Transverse colon (tissue), 4 donors: ENCODE measurements around the gene ATRAID. TPM values are rescaled to one million over a fixed set of nuclear protein-coding genes. Genes with fewer than 3 reads are reported as not detected.
"Not testable (repeated sequence)": the region's sequence is repeated elsewhere in the genome, so short reads cannot be mapped to it uniquely, and the experiment has no call there.

Source experiments
- DNase-seq: peaks from one replicate; pipeline ENCODE4 v3.0.0-alpha.2; 2019
- H3K27ac ChIP-seq, 4 donors: fragments of 200-600 bp; sonication (generic); 2 replicates each; pipeline ENCODE4 v1.5.1; 2016 to 2018; ENCODE audit warnings: inconsistent platforms in 4 of 4
- H3K27me3 ChIP-seq: fragments of 200-600 bp; sonication (generic); 2 replicates; pipeline ENCODE4 v1.5.1; 2017; ENCODE audit warnings: inconsistent platforms
- H3K36me3 ChIP-seq, 4 donors: fragments of 200-600 bp; sonication (generic); 2 replicates each; pipeline ENCODE4 v1.5.1; 2017 to 2019; ENCODE audit warnings: inconsistent platforms in 4 of 4
- H3K4me1 ChIP-seq, 4 donors: fragments of 200-600 bp; sonication (generic); 2 replicates each; pipeline ENCODE4 v1.5.1; 2017 to 2020; ENCODE audit warnings: inconsistent platforms in 4 of 4
- H3K4me3 ChIP-seq, 4 donors: fragments of 200-600 bp; sonication (generic); 1 replicate in 1 of 4; 2 replicates in 3 of 4; pipeline versions ENCODE4 v1.5.1 to v1.6.1; 2017 to 2019; ENCODE audit warnings: inconsistent platforms in 4 of 4
- H3K9me3 ChIP-seq, 2 donors: fragments of 200-600 bp; sonication (generic); 2 replicates each; pipeline ENCODE4 v1.5.1; 2017 to 2019; ENCODE audit warnings: inconsistent platforms in 2 of 2
- EP300 ChIP-seq: sonication (generic); formaldehyde crosslinking; IDR thresholded peaks from one replicate; pipeline ENCODE4 v1.6.1; 2017; ENCODE audit warnings: antibody characterized with exemption, low read depth
- POLR2A ChIP-seq: fragments of 450-650 bp; IDR thresholded peaks from one replicate; pipeline ENCODE4 v1.6.1; 2016; ENCODE audit warnings: antibody characterized with exemption, mild to moderate bottlenecking, moderate library complexity
- POLR2AphosphoS5 ChIP-seq, 3 donors: sonication (generic); formaldehyde crosslinking; IDR thresholded peaks; one replicate each; pipeline ENCODE4 v1.6.1; 2016; ENCODE audit warnings: antibody characterized with exemption in 3 of 3
- WGBS, 2 donors: methylation state at CpG; one replicate each; pipeline ENCODE4 v1.1.5; 2018; ENCODE audit warnings: low coverage in 1 of 2; 5-methylcytosine and 5-hydroxymethylcytosine counted together
- in situ Hi-C, 4 donors: fragments of 200-750 bp; cut with MboI; loops; one replicate each; pipeline versions ENCODE4 v1.15.0 to v1.15.1; 2017; ENCODE audit warnings: low sequenced_read_pairs in 3 of 4, low pct_ligation_motif_present in 1 of 4, low pct_unique_long_range_greater_than_20kb in 1 of 4
- intact Hi-C: fragments of 100-400 bp; cut with DNase I; formaldehyde crosslinking; loops from one replicate; pipeline ENCODE4 v1.15.1; 2023; ENCODE audit warnings: low total_unique reads
- total RNA-seq, 4 donors: library from RNA; depleted of rRNA; stranded (reverse); fragments of >200 nt; gene quantifications; one replicate each; pipeline ENCODE4 v1.1.0, GENCODE V29; 2016
- TF ChIP-seq, protein P1 (sequence below), 5 experiments: fragments of 200-600 bp in 3 of 5; fragments of 450-650 bp in 2 of 5; sonication (generic) in 3 of 5; IDR thresholded peaks; 1 replicate in 2 of 5; 2 replicates in 3 of 5; pipeline ENCODE4 v1.5.1; 2016 to 2017; ENCODE audit warnings: antibody characterized with exemption in 5 of 5, inconsistent platforms in 3 of 5, mild to moderate bottlenecking in 2 of 5, moderate library complexity in 1 of 5

Gene ATRAID
- total RNA-seq, 4 donors from 2014 or later: 64.7 to 179 (median 121) TPM

DNA sequence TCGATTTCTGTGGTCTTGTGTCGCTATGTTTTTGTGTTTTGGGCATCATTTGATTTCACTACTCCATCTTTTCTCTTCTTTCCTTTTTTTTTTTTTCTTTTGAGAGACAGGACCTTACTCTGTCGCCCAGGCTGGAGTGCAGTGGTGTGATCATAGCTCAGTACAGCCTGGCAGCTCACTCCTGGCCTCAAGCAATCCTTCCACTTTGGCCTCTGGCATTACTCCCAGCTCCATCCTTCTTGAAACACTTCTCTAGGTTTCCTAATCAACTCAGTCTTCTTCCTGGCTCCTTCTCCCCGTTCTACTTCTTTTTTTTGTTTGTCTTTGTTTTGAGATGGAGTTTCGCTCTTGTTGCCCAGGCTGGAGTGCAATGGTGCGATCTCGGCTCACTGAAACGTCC is 36.5 kb upstream of the ATRAID start:
- intact Hi-C loops (no loop called here), in situ Hi-C loops (no loop called here)
- WGBS, 2 donors: 67 to 69% methylated on average over 7 to 8 of the region's 8 CpGs
- Histone ChIP-seq H3K9me3 (no peaks in the 10 kb centered on the region), H3K36me3 (no peaks in the 10 kb centered on the region), H3K4me1 (peaks cover 0 to 9% (median 2%) of the 10 kb centered on the region in 4 donors), H3K4me3 (no peak overlapping the region), H3K27ac (peak overlapping the region in 1 of 4 donors; percentile 14), H3K27me3 (peaks cover 21% of the 10 kb centered on the region)
- DNase-seq: no peak
- TF ChIP-seq POLR2AphosphoS5 (IDR thresholded peaks at IDR 0.05) (no peak), EP300 (no peak), POLR2A (no peak)
- TF ChIP-seq, protein P1, sequence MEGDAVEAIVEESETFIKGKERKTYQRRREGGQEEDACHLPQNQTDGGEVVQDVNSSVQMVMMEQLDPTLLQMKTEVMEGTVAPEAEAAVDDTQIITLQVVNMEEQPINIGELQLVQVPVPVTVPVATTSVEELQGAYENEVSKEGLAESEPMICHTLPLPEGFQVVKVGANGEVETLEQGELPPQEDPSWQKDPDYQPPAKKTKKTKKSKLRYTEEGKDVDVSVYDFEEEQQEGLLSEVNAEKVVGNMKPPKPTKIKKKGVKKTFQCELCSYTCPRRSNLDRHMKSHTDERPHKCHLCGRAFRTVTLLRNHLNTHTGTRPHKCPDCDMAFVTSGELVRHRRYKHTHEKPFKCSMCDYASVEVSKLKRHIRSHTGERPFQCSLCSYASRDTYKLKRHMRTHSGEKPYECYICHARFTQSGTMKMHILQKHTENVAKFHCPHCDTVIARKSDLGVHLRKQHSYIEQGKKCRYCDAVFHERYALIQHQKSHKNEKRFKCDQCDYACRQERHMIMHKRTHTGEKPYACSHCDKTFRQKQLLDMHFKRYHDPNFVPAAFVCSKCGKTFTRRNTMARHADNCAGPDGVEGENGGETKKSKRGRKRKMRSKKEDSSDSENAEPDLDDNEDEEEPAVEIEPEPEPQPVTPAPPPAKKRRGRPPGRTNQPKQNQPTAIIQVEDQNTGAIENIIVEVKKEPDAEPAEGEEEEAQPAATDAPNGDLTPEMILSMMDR (IDR thresholded peaks at IDR 0.05): no peak

DNA sequence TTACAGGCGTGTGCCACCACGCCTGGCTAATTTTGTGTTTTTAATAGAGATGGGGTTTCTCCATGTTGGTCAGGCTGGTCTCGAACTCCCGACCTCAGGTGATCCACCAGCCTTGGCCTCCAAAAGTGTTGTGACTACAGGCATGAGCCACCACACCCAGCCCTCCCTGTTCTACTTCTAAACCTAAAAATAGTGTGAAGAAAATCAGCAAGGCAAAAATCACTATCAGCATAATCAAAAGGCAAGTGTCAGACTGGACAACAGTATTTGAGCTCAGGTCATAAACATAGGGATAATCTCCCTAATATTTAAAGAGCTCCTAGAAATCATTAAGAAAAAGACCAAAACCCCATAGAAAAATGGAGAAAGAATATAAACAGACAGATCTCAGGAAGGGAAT is 36.1 kb upstream of the ATRAID start:
- WGBS, 2 donors: 85% methylated on average over 4 of the region's 4 CpGs; no CpG with 5 or more reads in 1 of the 2 donors
- in situ Hi-C loops, H3K9me3 ChIP-seq, H3K4me3 ChIP-seq, H3K4me1 ChIP-seq, H3K36me3 ChIP-seq, DNase-seq, intact Hi-C loops: not testable (repeated sequence)
- peak overlapping the region in 1 of 4 donors; percentile 14 for H3K27ac ChIP-seq
- peaks cover 21% of the 10 kb centered on the region for H3K27me3 ChIP-seq

DNA sequence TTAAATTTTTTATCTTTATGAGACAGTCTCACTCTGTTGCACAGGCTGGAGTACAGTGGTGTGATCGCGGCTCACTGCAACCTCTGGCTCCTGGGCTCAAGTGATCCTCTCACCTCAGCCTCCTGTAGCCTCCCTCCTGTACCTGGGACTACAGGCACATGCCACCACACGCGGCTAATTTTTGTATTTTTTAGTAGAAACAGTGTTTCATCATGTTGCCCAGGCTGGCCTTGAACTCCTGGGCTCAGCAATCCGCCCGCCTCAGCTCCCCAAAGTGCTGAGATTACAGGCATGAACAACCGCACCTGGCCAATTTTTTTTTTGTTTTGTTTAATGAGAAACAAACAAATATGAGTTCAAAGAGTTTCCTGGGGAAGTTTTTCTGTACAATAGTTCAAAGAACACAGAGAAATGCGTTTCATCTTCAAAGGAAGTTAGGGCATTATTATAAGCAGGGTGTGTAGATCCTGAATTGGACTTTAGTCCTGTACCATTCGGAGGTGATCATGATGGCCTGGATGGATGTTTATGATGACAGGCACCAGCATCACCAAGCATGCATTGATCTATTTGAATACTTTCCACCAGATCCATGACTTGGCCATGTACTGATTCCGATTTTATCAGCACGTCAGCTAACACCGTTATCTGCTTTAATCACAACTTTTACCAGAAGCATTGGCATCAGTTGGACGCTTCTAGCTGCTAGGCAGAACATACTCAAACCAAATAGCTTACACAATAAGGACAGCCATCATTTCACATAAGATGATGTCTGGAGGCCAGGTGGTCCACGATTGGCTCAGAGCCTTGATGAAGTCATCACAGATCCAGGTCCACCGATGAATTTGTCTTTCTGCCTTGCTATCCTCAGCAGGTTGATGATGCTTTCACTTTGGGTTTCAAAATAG is 34.1 kb upstream of the ATRAID start:
- WGBS, 2 donors: 55 to 58% methylated on average over 10 to 15 of the region's 15 CpGs
- Histone ChIP-seq H3K27me3 (peaks cover 21% of the 10 kb centered on the region), H3K27ac (no peak overlapping the region), H3K4me1 (no peaks in the 10 kb centered on the region), H3K36me3 (no peaks in the 10 kb centered on the region), H3K9me3 (no peaks in the 10 kb centered on the region), H3K4me3 (no peak overlapping the region)
- no peak for TF ChIP-seq POLR2A
- intact Hi-C loops (no loop called here), in situ Hi-C loops (no loop called here)
- DNase-seq: no peak

DNA sequence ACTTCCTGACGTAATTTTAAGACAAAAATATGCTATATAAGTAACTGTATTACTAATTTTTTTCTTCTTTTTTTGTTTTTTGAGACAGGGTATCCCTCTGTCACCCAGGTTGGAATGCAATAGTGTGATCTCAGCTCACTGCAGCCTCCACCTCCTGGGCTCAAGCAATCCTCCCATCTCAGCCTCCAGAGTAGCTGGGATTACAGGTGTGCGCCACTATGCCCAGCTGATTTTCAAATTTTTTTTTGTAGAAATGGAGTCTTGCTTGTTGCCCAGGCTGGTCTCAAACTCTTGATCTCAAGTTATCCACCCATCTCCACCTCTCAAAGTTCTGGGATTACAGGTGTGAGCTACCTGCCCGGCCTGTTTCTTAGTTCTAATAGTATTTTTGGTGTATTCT is 33.4 kb upstream of the ATRAID start:
- TF ChIP-seq, protein P1 (IDR thresholded peaks at IDR 0.05): no peak
- TF ChIP-seq EP300: no peak
- TF ChIP-seq POLR2A: no peak
- no peak for TF ChIP-seq POLR2AphosphoS5 (IDR thresholded peaks at IDR 0.05)
- in situ Hi-C loops: no loop called here
- Histone ChIP-seq H3K9me3 (no peaks in the 10 kb centered on the region), H3K36me3 (no peaks in the 10 kb centered on the region), H3K27me3 (peaks cover 21% of the 10 kb centered on the region), H3K4me1 (no peaks in the 10 kb centered on the region), H3K27ac (no peak overlapping the region), H3K4me3 (no peak overlapping the region)
- no peak for DNase-seq
- WGBS, 2 donors: 82 to 88% methylated on average over 3 of the region's 3 CpGs
- intact Hi-C loops: no loop called here

DNA sequence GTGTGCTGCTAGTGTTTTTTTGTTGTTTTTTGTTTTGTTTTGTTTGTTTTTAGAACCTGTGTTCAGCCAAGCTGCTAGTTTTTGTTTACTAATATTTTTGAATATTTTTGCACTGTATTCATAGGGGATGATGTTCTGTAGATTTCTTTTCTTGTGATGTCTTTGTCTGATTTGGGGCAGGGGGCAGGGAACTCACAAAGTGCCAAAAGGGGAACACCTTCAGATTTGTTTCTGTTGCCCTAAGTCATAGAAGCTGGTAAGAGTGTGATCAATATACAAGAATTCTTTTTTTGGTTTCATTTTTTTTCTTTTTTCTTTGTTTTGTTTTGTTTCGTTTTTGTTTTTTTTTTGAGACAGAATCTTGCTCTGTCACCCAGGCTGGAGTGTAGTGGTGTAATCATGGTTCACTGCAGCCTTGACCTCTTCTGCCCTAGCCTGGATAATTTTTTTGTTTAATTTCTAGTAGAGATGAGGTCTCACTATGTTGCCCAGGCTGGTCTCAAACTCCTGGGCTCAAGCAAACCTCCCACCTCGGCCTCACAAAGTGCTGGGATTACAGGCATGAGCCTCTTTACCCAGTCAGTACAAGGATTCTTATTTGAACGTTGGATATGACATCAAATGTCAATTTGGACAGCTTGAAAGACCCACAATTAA is 32.4 kb upstream of the ATRAID start:
- no peak for TF ChIP-seq POLR2A
- TF ChIP-seq EP300: no peak
- TF ChIP-seq, protein P1 (IDR thresholded peaks at IDR 0.05): no peak
- no peak for TF ChIP-seq POLR2AphosphoS5 (IDR thresholded peaks at IDR 0.05)
- DNase-seq: no peak
- H3K36me3 ChIP-seq: no peaks in the 10 kb centered on the region
- intact Hi-C loops: no loop called here
- no peaks in the 10 kb centered on the region for H3K9me3 ChIP-seq
- H3K27ac ChIP-seq: peak overlapping the region; percentile 36 to 49 (median 46)
- H3K27me3 ChIP-seq: peaks cover 21% of the 10 kb centered on the region
- peaks cover 0 to 3% (median 0%) of the 10 kb centered on the region in 4 donors for H3K4me1 ChIP-seq
- no peak overlapping the region for H3K4me3 ChIP-seq
- 46 to 50% methylated on average over 3 of the region's 3 CpGs for WGBS, 2 donors
- in situ Hi-C loops: no loop called here
